Neural cell (in vitro differentiated cells): Measurements from ENCODE around the gene DCTN1.

Source experiments
- CTCF ChIP-seq: fragments of 450-650 bp; IDR thresholded peaks from 2 replicates; pipeline ENCODE4 v1.5.1; 2014; ENCODE audit warnings: antibody characterized with exemption, mild to moderate bottlenecking, moderate library complexity; ENCODE audit not compliant: poor library complexity, severe bottlenecking
- EP300 ChIP-seq: fragments of 450-650 bp; conservative IDR thresholded peaks from 2 replicates; pipeline ENCODE4 v1.6.1; 2014; ENCODE audit warnings: antibody characterized with exemption, mild to moderate bottlenecking, moderate library complexity; ENCODE audit not compliant: poor library complexity, severe bottlenecking
- EZH2 ChIP-seq: fragments of 200-600, 300-800 bp; shearing (Covaris generic), sonication (generic); IDR thresholded peaks from 2 replicates; pipeline ENCODE4 v1.6.1; 2014; ENCODE audit warnings: antibody characterized with exemption, low read length, borderline replicate concordance, mild to moderate bottlenecking; ENCODE audit not compliant: insufficient read depth, poor library complexity, severe bottlenecking
- MXI1 ChIP-seq: fragments of 450-650 bp; conservative IDR thresholded peaks from 2 replicates; pipeline ENCODE4 v1.6.1; 2014; ENCODE audit warnings: antibody characterized with exemption, mild to moderate bottlenecking; ENCODE audit not compliant: poor library complexity, severe bottlenecking
- POLR2AphosphoS5 ChIP-seq: IDR thresholded peaks from 2 replicates; pipeline ENCODE4 v1.6.1; 2012
- TAF1 ChIP-seq: IDR thresholded peaks from 2 replicates; pipeline ENCODE4 v1.6.1; 2012; ENCODE audit warnings: low read depth
- TF ChIP-seq, protein P1 (sequence below): IDR thresholded peaks from 2 replicates; pipeline ENCODE4 v1.6.1; 2012; ENCODE audit warnings: borderline replicate concordance

DNA sequence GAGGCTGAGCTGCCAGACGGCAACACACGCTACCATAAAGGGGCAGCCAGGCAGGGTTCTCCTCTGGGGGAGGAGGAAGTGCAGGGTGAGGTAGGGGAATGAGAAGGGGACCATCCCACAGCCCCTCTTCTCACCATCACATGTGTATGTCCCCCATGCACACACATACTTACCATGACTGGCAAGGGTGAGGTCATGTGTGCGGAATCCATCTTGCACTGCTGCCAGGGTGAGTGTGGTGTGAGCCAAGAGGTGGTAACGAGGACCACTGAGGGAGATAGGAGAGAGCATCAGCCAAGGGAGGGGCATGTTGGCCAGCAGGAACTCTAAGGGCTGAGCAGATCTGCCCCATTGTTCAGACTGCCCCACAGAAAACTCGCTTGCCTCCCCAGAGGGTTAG, 48.6 kb upstream of the DCTN1 start:
- TF ChIP-seq CTCF (no peak), EP300 (no peak), POLR2AphosphoS5 (no peak), EZH2 (no peak), TAF1 (no peak), MXI1 (no peak)
- TF ChIP-seq, protein P1, sequence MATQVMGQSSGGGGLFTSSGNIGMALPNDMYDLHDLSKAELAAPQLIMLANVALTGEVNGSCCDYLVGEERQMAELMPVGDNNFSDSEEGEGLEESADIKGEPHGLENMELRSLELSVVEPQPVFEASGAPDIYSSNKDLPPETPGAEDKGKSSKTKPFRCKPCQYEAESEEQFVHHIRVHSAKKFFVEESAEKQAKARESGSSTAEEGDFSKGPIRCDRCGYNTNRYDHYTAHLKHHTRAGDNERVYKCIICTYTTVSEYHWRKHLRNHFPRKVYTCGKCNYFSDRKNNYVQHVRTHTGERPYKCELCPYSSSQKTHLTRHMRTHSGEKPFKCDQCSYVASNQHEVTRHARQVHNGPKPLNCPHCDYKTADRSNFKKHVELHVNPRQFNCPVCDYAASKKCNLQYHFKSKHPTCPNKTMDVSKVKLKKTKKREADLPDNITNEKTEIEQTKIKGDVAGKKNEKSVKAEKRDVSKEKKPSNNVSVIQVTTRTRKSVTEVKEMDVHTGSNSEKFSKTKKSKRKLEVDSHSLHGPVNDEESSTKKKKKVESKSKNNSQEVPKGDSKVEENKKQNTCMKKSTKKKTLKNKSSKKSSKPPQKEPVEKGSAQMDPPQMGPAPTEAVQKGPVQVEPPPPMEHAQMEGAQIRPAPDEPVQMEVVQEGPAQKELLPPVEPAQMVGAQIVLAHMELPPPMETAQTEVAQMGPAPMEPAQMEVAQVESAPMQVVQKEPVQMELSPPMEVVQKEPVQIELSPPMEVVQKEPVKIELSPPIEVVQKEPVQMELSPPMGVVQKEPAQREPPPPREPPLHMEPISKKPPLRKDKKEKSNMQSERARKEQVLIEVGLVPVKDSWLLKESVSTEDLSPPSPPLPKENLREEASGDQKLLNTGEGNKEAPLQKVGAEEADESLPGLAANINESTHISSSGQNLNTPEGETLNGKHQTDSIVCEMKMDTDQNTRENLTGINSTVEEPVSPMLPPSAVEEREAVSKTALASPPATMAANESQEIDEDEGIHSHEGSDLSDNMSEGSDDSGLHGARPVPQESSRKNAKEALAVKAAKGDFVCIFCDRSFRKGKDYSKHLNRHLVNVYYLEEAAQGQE = no peak
